NCI-H2107 (cell line): ENCODE data around the gene BBX.
"Not testable (repeated sequence)": the region's sequence is repeated elsewhere in the genome, so short reads cannot be mapped to it uniquely, and the experiment has no call there.

Experiments used
- DNase-seq: peaks from one replicate; lab custom pipeline; 2025; lab: John Stamatoyannopoulos, UW

Gene BBX

DNA sequence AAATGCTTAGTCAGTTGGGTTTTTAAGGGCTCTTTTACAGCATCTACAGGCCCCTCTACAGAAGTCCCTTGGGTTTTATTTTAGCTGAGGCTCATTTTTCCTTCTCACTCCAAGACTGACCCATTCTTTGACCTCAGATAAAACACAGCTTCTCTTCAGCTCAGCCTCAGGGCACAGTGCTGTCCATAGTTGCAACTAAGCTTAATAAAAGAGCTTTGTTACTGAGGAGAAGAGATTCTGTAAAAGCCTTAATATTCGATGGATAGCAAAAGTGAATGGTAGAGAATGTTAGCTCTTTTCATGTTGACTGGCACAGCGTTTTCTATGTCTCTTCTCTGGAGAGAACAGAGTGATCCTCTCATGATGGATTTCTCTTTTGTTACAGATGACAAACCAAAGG is 277.9 kb downstream of the BBX start:
- DNase-seq, result no peak

DNA sequence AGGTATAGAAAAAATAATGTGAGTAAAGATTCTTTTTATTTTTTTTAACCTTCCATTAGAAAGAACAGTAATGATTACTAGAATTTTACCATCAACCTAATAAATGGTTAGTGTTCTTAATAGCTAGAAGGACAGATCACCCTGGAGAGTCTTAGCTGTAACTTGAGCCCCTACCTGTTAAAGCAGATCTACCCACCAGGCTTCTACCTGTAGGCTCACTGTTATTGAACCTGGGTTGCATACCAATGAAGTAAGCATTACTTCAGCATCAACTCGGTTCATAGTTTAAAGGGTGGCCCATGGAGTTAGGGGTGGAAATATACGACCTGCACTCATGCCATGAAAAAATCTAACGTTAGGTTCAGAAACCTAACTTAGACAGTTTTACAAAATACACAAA is 280.4 kb downstream of the BBX start:
- no peak for DNase-seq

DNA sequence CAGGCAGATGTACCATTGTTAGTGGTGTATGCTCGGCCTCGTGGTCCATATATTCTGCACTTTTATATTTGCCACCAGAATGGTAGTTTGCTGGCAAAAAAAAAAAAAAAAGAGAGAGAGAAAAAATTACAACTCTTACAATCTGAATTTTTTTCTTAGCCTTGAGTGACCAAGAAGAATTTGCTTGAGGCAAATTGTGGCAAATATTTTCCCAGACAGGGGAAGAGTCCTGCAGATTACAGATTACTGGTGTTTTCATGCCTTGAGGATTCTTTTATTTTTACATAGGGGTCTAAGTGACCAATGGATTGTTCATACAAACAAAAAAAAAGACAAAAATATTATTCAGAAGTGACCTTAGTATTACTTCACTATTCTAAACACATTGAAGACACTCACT is 283.3 kb downstream of the BBX start:
- DNase-seq, result no peak

DNA sequence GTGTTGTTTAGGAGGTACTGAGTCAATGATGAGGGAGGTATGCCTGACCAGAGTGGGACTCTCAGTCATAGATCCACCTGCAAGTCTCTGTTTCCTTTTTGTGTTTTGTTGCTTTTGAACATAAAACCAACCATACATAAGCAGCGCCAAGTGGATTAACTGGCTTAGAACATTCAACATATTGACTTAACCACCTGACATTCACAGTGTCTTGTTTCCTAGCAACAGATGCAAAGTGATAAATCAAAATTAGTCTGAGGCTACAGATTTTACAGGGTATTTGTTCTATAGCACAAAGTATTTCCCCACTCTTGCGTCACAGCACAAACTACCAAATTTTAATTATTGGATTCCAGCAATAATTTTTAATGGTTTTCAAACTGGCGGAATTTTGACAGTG is 283.8 kb downstream of the BBX start:
- DNase-seq, result no peak

DNA sequence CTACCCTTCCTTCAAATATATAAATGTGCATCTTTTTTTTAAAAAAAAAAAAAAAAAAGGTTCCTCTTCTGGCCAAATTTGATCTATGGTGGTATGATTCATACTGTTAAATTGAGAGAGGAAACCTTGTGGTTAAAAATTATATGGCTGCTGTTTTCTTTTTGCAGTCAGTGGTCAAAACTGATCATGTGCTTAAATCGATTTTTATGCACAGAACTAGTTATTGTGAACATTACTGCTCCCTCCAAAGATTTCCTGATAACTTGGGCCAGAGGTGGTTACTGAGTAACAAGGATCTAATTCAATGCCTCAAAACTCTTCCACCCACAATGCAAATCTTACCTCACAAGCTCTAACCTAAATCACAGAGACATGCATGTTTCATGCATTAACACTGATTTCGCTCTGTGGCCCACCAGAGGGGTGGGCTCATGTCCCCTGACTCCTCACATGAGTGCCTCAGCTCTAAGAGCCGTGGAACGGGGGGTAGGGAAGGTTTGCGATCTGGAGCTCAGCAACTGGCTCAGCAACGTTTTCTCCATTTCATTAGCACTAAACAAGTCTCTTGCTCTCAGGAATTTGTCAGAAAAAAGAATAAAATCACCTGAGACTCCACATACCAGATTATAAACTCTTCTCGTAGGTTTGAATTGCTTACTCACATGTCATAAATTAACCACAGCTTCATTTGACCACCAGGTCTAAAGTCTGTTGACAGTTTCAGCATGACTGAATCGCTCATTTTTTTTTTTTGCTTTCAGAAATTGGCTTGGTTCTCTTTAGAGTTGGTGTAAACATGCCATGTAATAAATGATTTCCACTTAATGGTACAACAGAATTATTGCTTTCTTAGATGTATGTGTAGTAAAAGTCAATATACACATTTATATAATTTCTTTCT is 287.7 kb downstream of the BBX start:
- DNase-seq, result no peak

DNA sequence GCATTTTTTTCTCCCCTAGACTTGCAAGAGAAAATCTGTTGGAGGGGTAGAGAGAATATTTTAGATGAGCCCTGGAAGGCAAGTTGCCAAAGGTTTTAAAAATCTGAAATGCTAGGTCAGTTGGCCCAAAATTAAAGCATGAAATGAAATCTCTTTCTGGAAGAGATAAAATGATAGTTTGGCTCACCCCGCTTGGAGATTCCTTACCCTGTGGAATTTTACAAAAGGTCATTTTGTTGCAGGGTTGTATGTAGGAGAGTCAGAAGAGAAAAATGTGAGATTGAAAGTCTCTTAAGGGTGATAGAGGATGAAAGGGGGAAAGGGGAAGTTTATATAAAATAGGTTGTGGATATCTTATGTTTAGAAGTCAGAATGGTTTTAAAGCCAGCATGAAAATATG is 290.3 kb downstream of the BBX start:
- DNase-seq, result no peak

DNA sequence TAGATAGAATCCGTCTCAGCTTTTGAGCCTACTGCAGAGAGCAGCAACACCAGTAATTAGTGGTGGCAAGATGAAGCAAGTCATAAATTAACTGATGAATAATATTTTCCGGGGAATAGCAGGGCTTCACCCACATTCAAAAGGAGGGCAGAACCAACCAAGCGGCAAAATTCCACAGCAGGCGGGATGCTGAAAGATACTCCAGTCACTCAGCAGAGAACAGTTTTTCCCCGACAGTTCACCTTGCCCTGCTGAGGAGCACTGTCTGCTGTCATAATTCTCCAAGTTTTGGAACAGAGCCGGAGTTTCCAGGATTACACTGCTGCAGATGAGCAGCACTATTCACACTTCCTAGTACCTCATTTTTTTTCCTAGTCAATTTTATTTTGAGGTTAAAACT is 293.3 kb downstream of the BBX start:
- no peak for DNase-seq

DNA sequence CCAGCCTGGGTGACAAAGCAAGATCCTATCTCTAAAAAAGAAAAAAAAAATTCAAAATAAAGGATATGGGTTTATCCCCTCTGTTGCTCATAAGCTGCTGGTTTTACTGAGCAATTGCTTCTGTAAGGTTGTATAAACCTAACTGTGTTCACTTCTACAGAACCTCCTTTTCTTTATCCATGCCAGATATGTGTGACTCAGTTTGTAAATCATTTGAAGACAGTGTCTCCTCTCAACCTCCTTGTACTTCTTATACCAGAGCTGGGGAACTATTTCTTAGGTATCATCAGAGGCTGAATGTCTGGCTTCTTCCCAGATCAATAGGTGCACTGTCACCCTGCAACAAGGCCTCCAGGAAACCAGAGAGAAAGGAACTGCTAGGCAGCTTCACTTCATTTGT is 294.3 kb downstream of the BBX start:
- DNase-seq, result no peak

DNA sequence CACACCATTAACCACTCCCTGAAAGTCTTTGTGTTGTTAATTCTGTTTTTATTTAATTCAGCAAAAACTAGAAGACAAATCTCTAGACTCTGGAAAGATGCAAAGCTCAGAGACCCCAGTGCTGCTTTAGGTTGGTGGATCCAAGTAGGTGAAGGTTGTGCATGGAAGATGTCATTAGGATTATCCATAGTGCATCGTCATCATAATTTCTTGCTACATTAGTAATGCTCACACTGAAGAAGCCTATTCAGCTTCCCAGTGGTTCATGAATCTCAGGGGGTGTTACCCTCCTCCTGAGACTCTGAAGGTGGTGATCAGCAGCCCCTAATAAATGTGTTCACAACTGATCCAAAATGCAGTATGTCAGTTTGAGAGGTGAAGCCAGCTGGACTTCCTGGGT is 295.3 kb downstream of the BBX start:
- DNase-seq, result no peak

DNA sequence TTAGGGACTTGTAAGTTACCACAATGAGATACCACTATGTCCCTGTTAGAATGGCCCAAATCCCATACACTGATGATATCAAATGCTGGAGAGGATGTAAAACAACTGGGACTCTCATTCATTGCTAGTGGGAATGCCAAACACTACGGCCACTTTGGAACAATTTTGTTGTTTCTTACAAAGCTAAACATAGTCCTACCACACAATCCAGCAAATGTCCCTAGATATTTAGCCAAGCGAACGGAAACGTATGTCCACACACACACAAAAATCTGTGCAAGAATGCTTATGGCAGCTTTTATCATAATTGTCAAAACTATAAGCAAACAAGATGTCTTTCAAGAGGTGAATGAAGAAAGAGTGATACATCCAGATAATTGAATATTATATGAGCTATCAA is 296.9 kb downstream of the BBX start:
- no peak for DNase-seq

DNA sequence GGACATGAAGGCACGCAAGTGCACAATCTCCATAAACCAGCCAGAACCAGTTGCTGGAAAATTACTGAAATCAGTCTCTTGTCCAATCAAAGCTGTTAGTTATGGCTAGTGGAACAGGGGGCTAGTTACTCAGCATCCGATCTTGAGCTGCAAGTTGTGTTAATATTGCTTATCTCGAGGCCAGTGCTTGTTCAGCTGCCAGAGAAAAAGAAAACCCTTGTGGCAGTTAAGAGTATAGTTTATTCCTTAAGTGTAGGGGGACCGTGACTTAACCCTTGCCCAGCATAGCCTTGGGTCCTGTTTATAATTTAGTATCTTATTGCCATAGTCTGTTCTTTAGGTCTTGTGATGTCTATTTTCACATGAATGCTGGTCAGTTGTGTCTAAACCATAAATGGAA is 299.5 kb downstream of the BBX start:
- no peak for DNase-seq

DNA sequence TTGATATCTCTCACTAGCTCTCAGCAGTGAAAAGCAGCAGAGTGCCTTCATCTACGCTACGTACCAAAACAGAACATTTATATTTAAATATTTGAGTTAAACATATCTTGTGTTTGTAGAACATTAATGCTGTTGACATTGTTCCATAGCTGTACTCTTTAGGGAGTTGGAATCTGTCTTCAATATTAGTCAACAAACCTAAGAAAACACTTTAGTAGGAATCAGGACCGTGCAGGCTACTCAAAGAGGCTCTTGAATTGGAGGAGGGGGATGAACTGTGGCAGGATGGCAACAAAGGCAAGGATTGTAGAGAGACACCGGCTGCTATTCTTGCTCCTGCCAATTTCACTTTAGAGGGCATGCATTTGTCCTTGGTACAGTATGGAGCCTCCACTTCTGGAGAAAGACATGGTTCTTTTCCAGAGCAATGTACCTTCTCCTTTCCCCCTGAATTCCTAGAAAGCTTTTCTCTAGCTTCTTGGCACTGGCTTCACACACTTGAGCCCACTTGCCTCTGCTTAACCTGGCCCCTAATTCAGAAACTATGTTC is 302.1 kb downstream of the BBX start:
- DNase-seq, result no peak

DNA sequence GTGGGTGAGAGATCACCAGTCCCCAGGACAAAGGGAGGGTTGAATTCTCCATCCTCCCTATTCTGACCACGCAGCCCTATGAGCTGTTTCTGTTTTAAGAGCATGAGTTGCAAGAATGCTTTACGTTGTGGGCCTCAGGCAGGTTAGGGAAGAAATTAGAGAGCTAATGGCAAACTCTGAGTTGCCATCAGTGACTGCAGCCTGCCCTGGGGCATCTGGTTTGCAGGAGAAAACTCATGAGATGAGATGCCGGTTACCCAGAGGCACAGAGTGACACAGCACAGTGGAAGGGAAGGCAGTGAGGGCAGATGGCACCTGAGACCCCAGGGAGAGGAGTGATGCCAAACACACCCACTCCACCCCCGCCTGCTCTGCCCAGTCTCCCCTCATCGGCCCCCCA is 302.8 kb downstream of the BBX start:
- no peak for DNase-seq

DNA sequence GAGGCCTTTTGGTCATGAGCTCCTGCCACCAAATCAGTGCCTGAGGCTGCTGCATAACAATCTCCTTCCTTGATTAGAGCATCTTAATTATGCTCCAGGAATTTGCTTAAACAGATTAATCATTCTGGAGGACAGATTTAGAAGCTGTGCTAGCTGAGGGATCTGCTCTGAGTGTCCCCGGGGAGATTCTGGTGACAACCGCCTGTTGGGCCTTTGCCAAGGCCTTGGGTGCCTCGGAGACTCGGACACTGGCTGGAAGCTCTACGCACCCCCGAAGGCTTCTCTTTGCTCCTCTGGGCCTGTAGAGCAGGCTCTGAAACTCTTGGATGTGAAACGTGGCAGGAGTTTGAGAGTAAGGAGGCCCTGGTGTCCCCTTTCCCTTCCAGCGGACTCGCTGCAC is 304.0 kb downstream of the BBX start:
- no peak for DNase-seq

DNA sequence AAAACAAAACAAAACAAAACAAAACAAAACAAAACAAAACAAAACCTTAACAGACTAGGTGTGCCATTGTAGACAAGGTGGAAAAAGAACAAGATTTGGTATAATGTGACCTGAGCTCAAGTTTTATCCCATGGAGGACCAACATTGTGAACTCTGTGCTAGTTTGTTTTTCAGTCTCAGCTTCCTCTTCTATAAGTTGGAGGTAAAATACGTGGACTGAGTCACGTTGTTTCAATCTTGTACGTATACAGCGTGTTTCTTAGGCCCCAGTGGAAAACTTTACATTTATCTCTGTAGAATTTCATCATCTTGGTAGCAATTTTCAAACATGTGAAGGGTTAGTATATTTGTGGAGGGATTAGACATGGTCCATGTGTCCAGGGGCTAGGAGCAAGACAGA is 306.4 kb downstream of the BBX start:
- DNase-seq, result no peak

DNA sequence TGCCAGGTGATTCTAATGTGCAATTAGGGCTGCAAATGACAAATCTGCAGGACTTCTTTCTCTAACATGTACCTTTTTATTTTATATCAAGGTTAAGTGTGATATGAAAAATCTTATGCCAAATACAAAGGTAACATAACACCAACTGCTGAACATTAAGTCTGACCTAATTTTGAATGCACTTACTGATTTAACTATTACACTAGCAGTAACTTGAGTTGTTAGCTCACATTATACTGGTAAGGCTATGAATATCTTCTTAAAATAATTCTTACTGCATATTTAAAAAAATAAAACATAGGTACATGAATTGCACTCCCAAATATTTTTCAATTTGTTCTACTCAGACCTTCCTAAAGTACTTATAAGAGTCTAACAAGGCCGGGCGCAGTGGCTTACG is 308.8 kb downstream of the BBX start:
- DNase-seq, result no peak

DNA sequence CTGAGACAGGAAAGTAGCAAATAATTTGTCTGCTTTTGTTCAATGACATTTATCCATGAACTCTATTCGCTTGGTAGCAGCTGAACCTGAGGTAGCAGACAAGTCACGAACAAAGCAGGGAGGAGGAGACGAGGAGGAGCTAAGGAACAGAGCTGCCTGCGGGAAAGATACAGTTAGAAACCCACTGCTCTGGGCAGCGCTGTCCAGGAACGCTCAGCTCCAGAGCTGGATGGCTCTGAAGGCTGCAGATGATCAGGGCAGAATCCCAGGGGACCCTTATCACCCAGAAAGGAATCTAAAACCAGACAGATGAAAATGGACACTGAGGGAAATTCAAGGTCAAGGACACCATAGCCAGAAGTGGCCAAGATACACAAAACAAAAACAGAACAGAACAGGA is 310.3 kb downstream of the BBX start:
- no peak for DNase-seq

DNA sequence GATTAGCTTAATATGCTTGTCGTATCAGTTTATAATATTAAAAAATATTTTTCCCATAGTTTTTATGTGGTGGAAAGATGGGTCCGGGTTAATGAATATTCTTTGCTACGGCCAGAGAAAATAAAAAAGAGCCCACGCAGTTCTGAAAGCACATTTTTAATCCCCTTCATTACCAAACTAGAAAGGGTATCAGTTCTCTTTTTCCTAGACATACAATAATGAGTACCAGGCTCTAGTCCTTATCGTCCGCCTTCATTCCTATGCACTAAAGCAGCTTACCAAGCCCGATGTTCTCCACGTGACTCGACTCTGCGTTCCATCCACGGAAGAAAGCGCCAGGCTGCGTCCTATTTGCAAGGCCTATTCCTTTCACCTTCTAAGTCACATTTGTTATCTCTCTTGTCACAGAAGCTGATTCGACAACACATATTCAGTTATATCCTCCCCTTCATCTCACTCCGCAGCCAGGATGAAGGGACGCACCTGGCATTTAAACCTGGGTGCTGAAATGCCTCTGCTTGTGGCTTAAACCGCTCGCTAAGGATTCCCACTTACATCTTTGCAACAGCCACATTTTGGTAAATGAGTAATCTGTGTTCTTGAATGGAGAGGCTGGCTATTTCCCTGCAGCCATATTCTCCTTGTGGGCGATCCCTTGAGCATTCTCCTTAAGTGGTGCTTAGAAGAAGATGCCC is 311.1 kb downstream of the BBX start:
- no peak for DNase-seq

DNA sequence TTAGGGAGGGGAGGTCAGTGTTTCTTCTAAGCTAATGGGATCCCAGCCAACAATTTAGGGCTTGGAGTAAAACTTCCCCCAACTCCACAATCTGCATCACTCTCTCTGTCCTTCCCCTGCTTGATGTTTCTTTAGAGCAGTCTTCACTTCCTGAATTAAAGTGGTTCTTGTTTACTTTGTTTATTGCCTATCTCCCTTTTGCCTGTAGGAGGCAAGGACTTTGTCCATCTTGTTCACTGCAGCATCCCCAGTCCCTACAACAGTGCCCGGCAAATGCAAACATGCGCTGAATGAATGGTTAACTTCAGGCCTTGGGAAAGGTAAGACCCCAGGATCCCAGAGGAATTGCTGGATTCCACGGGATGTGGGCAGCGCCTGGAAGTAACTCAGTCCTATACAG is 312.2 kb downstream of the BBX start:
- not testable (repeated sequence) for DNase-seq

DNA sequence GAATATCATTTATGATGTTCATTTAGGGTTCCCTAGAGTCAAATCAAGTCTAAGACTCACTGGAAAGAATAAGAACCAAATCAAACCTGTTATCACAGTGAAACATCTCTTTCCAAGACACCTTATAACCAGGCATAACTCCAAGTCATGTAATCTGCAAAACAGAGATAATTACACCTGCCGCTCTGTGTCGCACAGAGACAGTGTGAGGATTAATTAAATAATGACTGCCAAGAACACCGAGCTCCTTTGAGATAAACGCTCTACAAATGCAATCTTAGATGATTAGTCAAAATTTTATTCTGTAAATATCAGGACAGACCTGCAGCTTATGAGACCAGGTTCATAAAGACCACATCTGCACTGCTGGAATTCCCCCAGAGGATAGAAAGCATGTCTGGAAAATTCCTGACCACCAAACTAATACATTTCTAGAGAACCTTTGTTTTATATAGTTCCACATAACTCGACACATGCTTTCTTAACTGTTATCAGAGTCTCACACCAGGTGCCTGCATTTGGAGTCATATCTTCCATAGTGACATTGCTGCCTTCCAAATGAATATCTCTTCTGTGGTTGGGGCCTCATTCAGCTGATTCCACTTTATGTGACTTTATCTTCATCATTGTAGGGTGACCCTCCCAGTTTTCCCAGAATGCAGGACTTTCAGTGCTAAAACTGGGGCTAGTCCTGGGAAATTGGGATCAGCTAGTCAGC is 315.3 kb downstream of the BBX start:
- DNase-seq, result no peak

DNA sequence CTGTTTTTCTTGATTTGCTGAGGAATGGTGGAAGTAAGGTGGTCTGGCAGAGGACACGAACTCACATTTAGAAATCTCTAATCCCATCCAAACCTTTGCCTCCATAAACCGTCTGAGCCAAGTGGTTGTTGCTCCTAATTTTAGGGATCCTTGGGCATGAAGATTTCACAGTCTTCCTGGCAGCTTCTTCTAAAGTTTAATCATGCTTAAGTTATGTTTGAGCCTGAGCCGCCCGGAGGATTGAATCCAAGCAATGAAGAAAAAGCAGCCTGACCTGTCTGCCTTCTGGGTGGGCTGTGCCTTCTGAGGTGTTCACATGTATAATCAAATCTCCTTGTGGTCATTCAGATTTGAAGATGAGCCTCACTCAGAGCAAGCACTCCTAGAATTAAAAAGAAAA is 319.1 kb downstream of the BBX start:
- no peak for DNase-seq

DNA sequence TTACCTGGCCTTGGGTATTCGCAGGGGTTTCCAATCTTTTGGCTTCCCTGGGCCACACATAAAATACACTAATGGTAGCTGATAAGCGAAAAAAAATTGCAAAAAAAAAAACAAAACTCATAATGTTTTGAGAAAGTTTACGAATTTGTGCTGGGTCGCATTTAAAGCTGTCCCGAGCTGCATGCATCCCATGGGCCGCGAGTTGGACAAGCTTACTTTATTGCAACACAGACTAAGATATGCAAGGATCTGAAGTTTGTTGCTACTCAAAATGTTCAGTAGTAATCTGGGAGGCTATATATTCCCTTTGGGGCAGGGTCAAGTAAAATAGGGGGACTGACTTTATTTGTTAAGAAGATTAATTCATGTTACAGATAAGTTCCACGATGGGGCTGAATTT is 320.2 kb downstream of the BBX start:
- DNase-seq, result no peak
